DMS53 treated with DMSO at 0.1 percent for 48 hours (cell line): ENCODE measurements around the gene KIAA0753.

Experiments used
- DNase-seq: peaks from one replicate; lab custom pipeline; 2025; ENCODE audit not compliant: unreplicated experiment; lab: John Stamatoyannopoulos, UW

Gene KIAA0753

GRCh38 chr17:6642592-6642991 is 2.1 kb upstream of the KIAA0753 start:
- no peak for DNase-seq

- peak; percentile 41 for DNase-seq
Measured at GRCh38 chr17:6641247-6641863, 844 bp upstream of the KIAA0753 start.

GRCh38 chr17:6639586-6640535 is 650 bp downstream of the KIAA0753 start:
- peak; percentile 27 for DNase-seq

- DNase-seq = no peak
Measured at GRCh38 chr17:6639014-6639585, 1.4 kb downstream of the KIAA0753 start.

GRCh38 chr17:6638046-6638908 is 2.2 kb downstream of the KIAA0753 start:
- DNase-seq = no peak

- DNase-seq = no peak
Measured at GRCh38 chr17:6637458-6637840, 3.1 kb downstream of the KIAA0753 start.

- DNase-seq = no peak
Measured at GRCh38 chr17:6636616-6637457, 3.7 kb downstream of the KIAA0753 start.

- no peak for DNase-seq
Measured at GRCh38 chr17:6636105-6636504, 4.4 kb downstream of the KIAA0753 start.

GRCh38 chr17:6633263-6633662 is 7.2 kb downstream of the KIAA0753 start:
- no peak for DNase-seq

GRCh38 chr17:6632530-6632929 is 8.0 kb downstream of the KIAA0753 start:
- no peak for DNase-seq

GRCh38 chr17:6630390-6630789 is 10.1 kb downstream of the KIAA0753 start:
- DNase-seq = no peak

GRCh38 chr17:6627019-6627418 is 13.5 kb downstream of the KIAA0753 start:
- no peak for DNase-seq

GRCh38 chr17:6626616-6627015 is 13.9 kb downstream of the KIAA0753 start:
- DNase-seq = no peak

GRCh38 chr17:6623941-6624340 is 16.6 kb downstream of the KIAA0753 start:
- no peak for DNase-seq

GRCh38 chr17:6611231-6611630 is 29.3 kb downstream of the KIAA0753 start:
- DNase-seq = no peak

GRCh38 chr17:6610011-6610410 is 30.5 kb downstream of the KIAA0753 start:
- no peak for DNase-seq

GRCh38 chr17:6608321-6608720 is 32.2 kb downstream of the KIAA0753 start:
- no peak for DNase-seq

- DNase-seq = no peak
Measured at GRCh38 chr17:6605142-6605541, 35.4 kb downstream of the KIAA0753 start.

GRCh38 chr17:6603744-6604325 is 36.7 kb downstream of the KIAA0753 start:
- no peak for DNase-seq

GRCh38 chr17:6602141-6602540 is 38.4 kb downstream of the KIAA0753 start:
- DNase-seq = no peak
